Ovary (tissue), 9 donors: Measurements from ENCODE around the gene ZMIZ2. TPM values are rescaled to one million over a fixed set of nuclear protein-coding genes. Genes with fewer than 3 reads are reported as not detected.
"Not testable (repeated sequence)": the region's sequence is repeated elsewhere in the genome, so short reads cannot be mapped to it uniquely, and the experiment has no call there.

Experiments
- DNase-seq, 5 donors: peaks; one replicate each; pipeline ENCODE4 v3.0.0-alpha.2; 2019 to 2020
- H3K27ac ChIP-seq, 2 donors: fragments of 200-600 bp; one replicate each; pipeline versions ENCODE4 v1.5.1 to v1.8.0; 2019 to 2022
- H3K27me3 ChIP-seq: fragments of 200-600 bp; one replicate; pipeline ENCODE4 v1.8.0; 2022
- H3K36me3 ChIP-seq: fragments of 200-600 bp; sonication (generic); one replicate; pipeline ENCODE4 v1.5.1; 2019
- H3K4me1 ChIP-seq: one replicate; pipeline ENCODE4 v1.8.1; 2013; ENCODE audit warnings: mild to moderate bottlenecking, moderate library complexity; ENCODE audit not compliant: insufficient read depth
- H3K4me3 ChIP-seq: fragments of 200-600 bp; sonication (generic); one replicate; pipeline ENCODE4 v1.5.1; 2017
- H3K9me3 ChIP-seq, 2 donors: fragments of 200-600 bp in 1 of 2; sonication (generic) in 1 of 2; one replicate each; pipeline versions ENCODE4 v1.5.1 to v1.8.1; 2013 to 2019; ENCODE audit warnings: mild to moderate bottlenecking in 1 of 2, moderate library complexity in 1 of 2
- CTCF ChIP-seq, 3 donors: fragments of 450-650 bp in 2 of 3; fragments of 200-600 bp in 1 of 3; IDR thresholded peaks; one replicate each; pipeline versions ENCODE4 v1.5.1 to v1.8.0; 2016 to 2022; ENCODE audit warnings: antibody characterized with exemption in 3 of 3, mild to moderate bottlenecking in 1 of 3
- EP300 ChIP-seq: sonication (generic); formaldehyde crosslinking; IDR thresholded peaks from one replicate; pipeline ENCODE4 v1.6.1; 2017; ENCODE audit warnings: antibody characterized with exemption
- POLR2A ChIP-seq: fragments of 450-650 bp; IDR thresholded peaks from one replicate; pipeline ENCODE4 v1.6.1; 2017; ENCODE audit warnings: antibody characterized with exemption, mild to moderate bottlenecking, moderate library complexity
- WGBS, 3 donors: extraction: QIAGEN DNeasy Blood & Tissue Kit in 1 of 3; methylation state at CpG; one replicate each; pipeline versions ENCODE4 v1.1.5 to v1.1.7; 2013 to 2017; 5-methylcytosine and 5-hydroxymethylcytosine counted together
- intact Hi-C, 4 donors: fragments of 100-400 bp; cut with DNase I; formaldehyde crosslinking; loops; one replicate each; pipeline versions ENCODE4 v1.11.0 to v1.15.1; 2022 to 2023
- polyA plus RNA-seq, 2 donors: library from polyadenylated mRNA; stranded (reverse); fragments of 200-250 nt in 1 of 2; fragments of 350-450 nt in 1 of 2; fragmentation: Illumina TruSeq in 1 of 2; extraction: RNeasy Lipid Tissue Mini Kit (QIAGEN cat#74804) in 1 of 2; gene quantifications; one replicate each; pipeline ENCODE4 v1.2.3, GENCODE V29; 2013 to 2014
- total RNA-seq, 7 donors: library from RNA; depleted of rRNA in 2 of 7; stranded (reverse); fragments of >200 nt in 2 of 7; fragmentation: NEBNext Ultra II Directional in 3 of 7; extraction: Animal tissue kit (Norgen Biotek cat#: 25700) in 3 of 7; gene quantifications; one replicate each; pipeline versions ENCODE4 v1.1.0 to v1.2.4, GENCODE V29; 2016 to 2023
- donor health status: DM: no; HTN: no; CAD: no; lungs with moderate emphysema.
- donor health status: DM: no; HTN: no; CAD: no.
- donor health status: Bipolar disorder and iron deficiency.
- donor health status: DM: yes; HTN: yes; CAD: no.
- donor health status: DM: no; HTN: no; CAD: no.
- donor health status: DM: yes; HTN: yes; CAD: no.

ZMIZ2 gene
- total and polyA plus RNA-seq, 9 donors, result 12.7 to 85.5 (median 68.5) TPM

GRCh38 chr7:44724276-44724675 is 24.4 kb upstream of the ZMIZ2 start:
- no peaks in the 10 kb centered on the region for H3K27me3 ChIP-seq

GRCh38 chr7:44726250-44726649 is 22.4 kb upstream of the ZMIZ2 start:
- H3K36me3 ChIP-seq, intact Hi-C loops, H3K4me3 ChIP-seq, H3K27me3 ChIP-seq, H3K27ac ChIP-seq, H3K9me3 ChIP-seq, DNase-seq, H3K4me1 ChIP-seq: not testable (repeated sequence)
- WGBS, 3 donors, result 68 to 74% (median 70%) methylated on average over 7 of the region's 7 CpGs

More at GRCh38 chr7:44724276-44724675, 24.4 kb upstream of the ZMIZ2 start:
- 73 to 84% (median 73%) methylated on average over 4 of the region's 4 CpGs for WGBS, 3 donors
- TF ChIP-seq EP300, result no peak
- TF ChIP-seq POLR2A, result no peak
- TF ChIP-seq CTCF (IDR thresholded peaks at IDR 0.05), result no peak
- H3K36me3 ChIP-seq, result no peaks in the 10 kb centered on the region
- intact Hi-C loops, result no loop called here
- H3K9me3 ChIP-seq, result no peaks in the 10 kb centered on the region
- H3K4me3 ChIP-seq, result no peak overlapping the region
- no peaks in the 10 kb centered on the region for H3K4me1 ChIP-seq
- no peak overlapping the region for H3K27ac ChIP-seq
- DNase-seq, result no peak

GRCh38 chr7:44727158-44727936 is 21.3 kb upstream of the ZMIZ2 start:
- H3K9me3 ChIP-seq, result no peaks in the 10 kb centered on the region
- H3K4me3 ChIP-seq, result no peak overlapping the region
- H3K27ac ChIP-seq, result no peak overlapping the region
- no peaks in the 10 kb centered on the region for H3K4me1 ChIP-seq
- 48 to 60% (median 58%) methylated on average over 6 of the region's 6 CpGs for WGBS, 3 donors
- intact Hi-C loops, result no loop called here
- H3K36me3 ChIP-seq, result no peaks in the 10 kb centered on the region
- H3K27me3 ChIP-seq, result no peaks in the 10 kb centered on the region
- TF ChIP-seq POLR2A (no peak), CTCF (IDR thresholded peaks at IDR 0.05) (no peak), EP300 (no peak)
- no peak for DNase-seq

- H3K4me1 ChIP-seq, result no peaks in the 10 kb centered on the region
- H3K4me3 ChIP-seq, result no peak overlapping the region
- TF ChIP-seq CTCF (IDR thresholded peaks at IDR 0.05) (no peak), EP300 (no peak), POLR2A (no peak)
- DNase-seq, result no peak
- no peaks in the 10 kb centered on the region for H3K36me3 ChIP-seq
- intact Hi-C loops, result no loop called here
- H3K27ac ChIP-seq, result no peak overlapping the region
- WGBS, 3 donors, result 89 to 96% (median 95%) methylated on average over 1 of the region's 1 CpG
- no peaks in the 10 kb centered on the region for H3K27me3 ChIP-seq
- H3K9me3 ChIP-seq, result no peaks in the 10 kb centered on the region
Observed at GRCh38 chr7:44727937-44728262, 20.7 kb upstream of the ZMIZ2 start.

GRCh38 chr7:44729949-44730590 is 18.6 kb upstream of the ZMIZ2 start:
- intact Hi-C loops, result no loop called here
- Histone ChIP-seq H3K9me3 (no peaks in the 10 kb centered on the region), H3K27me3 (no peaks in the 10 kb centered on the region), H3K4me3 (no peak overlapping the region), H3K27ac (no peak overlapping the region), H3K4me1 (no peaks in the 10 kb centered on the region), H3K36me3 (no peaks in the 10 kb centered on the region)
- WGBS, 3 donors, result 80 to 88% (median 85%) methylated on average over 12 of the region's 12 CpGs
- DNase-seq, result no peak
- TF ChIP-seq CTCF (IDR thresholded peaks at IDR 0.05) (no peak), EP300 (no peak), POLR2A (no peak)

- H3K36me3 ChIP-seq, intact Hi-C loops, H3K4me1 ChIP-seq, H3K9me3 ChIP-seq, H3K27me3 ChIP-seq, H3K4me3 ChIP-seq, H3K27ac ChIP-seq, DNase-seq: not testable (repeated sequence)
- 93 to 95% (median 94%) methylated on average over 6 of the region's 6 CpGs for WGBS, 3 donors
Observed at GRCh38 chr7:44732971-44733370, 15.7 kb upstream of the ZMIZ2 start.
